HT-29 (cell line): ENCODE data around the gene SSUH2. TPM values are rescaled to one million over a fixed set of nuclear protein-coding genes. Genes with fewer than 3 reads are reported as not detected.

ENCODE experiments used
- DNase-seq: peaks from one replicate; pipeline ENCODE4 v3.0.0-alpha.2; 2015; ENCODE audit warnings: low spot score
- total RNA-seq: library from RNA; depleted of rRNA; stranded (reverse); fragments of >200 nt; shearing (Covaris generic); gene quantifications from 2 replicates; pipeline ENCODE4 v1.2.3, GENCODE V29; 2014

SSUH2 gene
- total RNA-seq, 1 experiment from 2014 or later = 0.08 TPM

- DNase-seq = no peak
Observed at GRCh38 chr3:8610951-8611350, 33.6 kb downstream of the SSUH2 start.

GRCh38 chr3:8608791-8609467 is 35.7 kb downstream of the SSUH2 start:
- DNase-seq = no peak

- DNase-seq = no peak
Observed at GRCh38 chr3:8608041-8608790, 36.4 kb downstream of the SSUH2 start.

- peak; percentile 45 for DNase-seq
Observed at GRCh38 chr3:8607234-8608040, 37.2 kb downstream of the SSUH2 start.

- no peak for DNase-seq
Observed at GRCh38 chr3:8606701-8607231, 37.8 kb downstream of the SSUH2 start.

GRCh38 chr3:8604988-8605387 is 39.6 kb downstream of the SSUH2 start:
- no peak for DNase-seq

GRCh38 chr3:8604006-8604405 is 40.6 kb downstream of the SSUH2 start:
- no peak for DNase-seq

GRCh38 chr3:8603115-8603710 is 41.4 kb downstream of the SSUH2 start:
- no peak for DNase-seq

GRCh38 chr3:8600457-8600856 is 44.1 kb downstream of the SSUH2 start:
- DNase-seq = no peak

GRCh38 chr3:8599146-8599545 is 45.5 kb downstream of the SSUH2 start:
- no peak for DNase-seq

GRCh38 chr3:8597219-8597853 is 47.3 kb downstream of the SSUH2 start:
- DNase-seq = no peak

- DNase-seq = no peak
Observed at GRCh38 chr3:8596321-8597218, 48.0 kb downstream of the SSUH2 start.

GRCh38 chr3:8595695-8596115 is 48.9 kb downstream of the SSUH2 start:
- DNase-seq = no peak

- DNase-seq = no peak
Observed at GRCh38 chr3:8595252-8595651, 49.3 kb downstream of the SSUH2 start.

- no peak for DNase-seq
Observed at GRCh38 chr3:8593021-8593827, 51.4 kb downstream of the SSUH2 start.

GRCh38 chr3:8589880-8590556 is 54.6 kb downstream of the SSUH2 start:
- no peak for DNase-seq

GRCh38 chr3:8584661-8585060 is 59.9 kb downstream of the SSUH2 start:
- DNase-seq = no peak

- DNase-seq = no peak
Observed at GRCh38 chr3:8581806-8582445, 62.7 kb downstream of the SSUH2 start.
